Adrenal gland (tissue), 12 donors: Measurements from ENCODE around the gene HMGN5. TPM values are rescaled to one million over a fixed set of nuclear protein-coding genes. Genes with fewer than 3 reads are reported as not detected.

Experiments used
- DNase-seq, 7 donors: peaks; one replicate each; pipeline ENCODE4 v3.0.0-alpha.2; 2019 to 2020
- H3K27ac ChIP-seq, 5 donors: fragments of 200-600 bp; sonication (generic) in 4 of 5; 1 replicate in 3 of 5; 2 replicates in 2 of 5; pipeline versions ENCODE4 v1.5.1 to v1.8.0; 2016 to 2020; ENCODE audit warnings: mild to moderate bottlenecking in 1 of 5
- H3K27me3 ChIP-seq: fragments of 200-600 bp; 2 replicates; pipeline ENCODE4 v1.8.0; 2021
- H3K36me3 ChIP-seq, 2 donors: fragments of 200-600 bp; replicated peaks in 1 of 2; 1 replicate in 1 of 2; 2 replicates in 1 of 2; pipeline versions ENCODE4 v1.5.1 to v1.8.0; 2018 to 2022
- H3K4me1 ChIP-seq, 2 donors: fragments of 200-600 bp; replicated peaks in 1 of 2; 1 replicate in 1 of 2; 2 replicates in 1 of 2; pipeline versions ENCODE4 v1.5.1 to v1.8.0; 2018 to 2021
- H3K4me3 ChIP-seq, 4 donors: fragments of 200-600 bp; sonication (generic) in 3 of 4; one replicate each; pipeline ENCODE4 v1.5.1; 2016 to 2018
- H3K9me3 ChIP-seq, 3 donors: fragments of 200-600 bp; sonication (generic) in 1 of 3; replicated peaks in 1 of 3; 1 replicate in 2 of 3; 2 replicates in 1 of 3; pipeline versions ENCODE4 v1.5.1 to v1.8.0; 2016 to 2021
- POLR2A ChIP-seq, 2 donors: fragments of 450-650 bp; IDR thresholded peaks; one replicate each; pipeline ENCODE4 v1.6.1; 2017; ENCODE audit warnings: antibody characterized with exemption in 2 of 2, mild to moderate bottlenecking in 2 of 2, moderate library complexity in 1 of 2
- WGBS, 4 donors: extraction: QIAGEN DNeasy Blood & Tissue Kit in 2 of 4; methylation state at CpG; one replicate each; pipeline versions ENCODE4 v1.1.5 to v1.1.7; 2013 to 2017; 5-methylcytosine and 5-hydroxymethylcytosine counted together
- intact Hi-C, 2 donors: fragments of 100-400 bp; cut with DNase I; formaldehyde crosslinking; loops; one replicate each; pipeline versions ENCODE4 v1.14.1 to v1.15.0; 2022 to 2023
- polyA plus RNA-seq, 3 donors: library from polyadenylated mRNA; stranded (reverse); fragments of 200-250 nt in 2 of 3; fragments of 350-450 nt in 1 of 3; fragmentation: Illumina TruSeq in 1 of 3; extraction: RNeasy Lipid Tissue Mini Kit (QIAGEN cat#74804) in 1 of 3; gene quantifications; one replicate each; pipeline ENCODE4 v1.2.3, GENCODE V29; 2013 to 2014
- total RNA-seq, 9 donors: library from RNA; depleted of rRNA in 4 of 9; stranded (reverse); fragments of >200 nt in 4 of 9; fragments of 120-200 nt in 1 of 9; fragmentation: NEBNext Ultra II Directional in 1 of 9; extraction: Animal tissue kit (Norgen Biotek cat#: 25700) in 1 of 9; gene quantifications; one replicate each; pipeline versions ENCODE4 v1.1.0 to v1.2.4, GENCODE V29; 2013 to 2023
- TF ChIP-seq, protein P1 (sequence below), 6 experiments: fragments of 450-650 bp in 4 of 6; fragments of 200-600 bp in 2 of 6; sonication (generic) in 1 of 6; IDR thresholded peaks; 1 replicate in 5 of 6; 2 replicates in 1 of 6; pipeline versions ENCODE4 v1.5.1 to v1.8.0; 2016 to 2021; ENCODE audit warnings: antibody characterized with exemption in 6 of 6, mild to moderate bottlenecking in 2 of 6, moderate library complexity in 1 of 6
- donor health status: healthy with polysubstance abuse.
- donor health status: Bipolar disorder and iron deficiency.
- donor health status: DM: yes; HTN: yes; CAD: no.
- donor health status: DM: no; HTN: no; CAD: no.
- donor health status: DM: no; HTN: no; CAD: no.
- donor health status: DM: yes; HTN: yes; CAD: no.

Gene HMGN5
- total and polyA plus RNA-seq, 12 donors: 0.42 to 73.7 (median 7.2) TPM

- intact Hi-C loops: no loop called here
- DNase-seq: no peak
- Histone ChIP-seq H3K9me3 (no peaks in the 10 kb centered on the region), H3K27ac (no peak overlapping the region), H3K4me3 (no peak overlapping the region), H3K27me3 (no peaks in the 10 kb centered on the region), H3K4me1 (no peaks in the 10 kb centered on the region), H3K36me3 (no peaks in the 10 kb centered on the region)
- TF ChIP-seq, protein P1, sequence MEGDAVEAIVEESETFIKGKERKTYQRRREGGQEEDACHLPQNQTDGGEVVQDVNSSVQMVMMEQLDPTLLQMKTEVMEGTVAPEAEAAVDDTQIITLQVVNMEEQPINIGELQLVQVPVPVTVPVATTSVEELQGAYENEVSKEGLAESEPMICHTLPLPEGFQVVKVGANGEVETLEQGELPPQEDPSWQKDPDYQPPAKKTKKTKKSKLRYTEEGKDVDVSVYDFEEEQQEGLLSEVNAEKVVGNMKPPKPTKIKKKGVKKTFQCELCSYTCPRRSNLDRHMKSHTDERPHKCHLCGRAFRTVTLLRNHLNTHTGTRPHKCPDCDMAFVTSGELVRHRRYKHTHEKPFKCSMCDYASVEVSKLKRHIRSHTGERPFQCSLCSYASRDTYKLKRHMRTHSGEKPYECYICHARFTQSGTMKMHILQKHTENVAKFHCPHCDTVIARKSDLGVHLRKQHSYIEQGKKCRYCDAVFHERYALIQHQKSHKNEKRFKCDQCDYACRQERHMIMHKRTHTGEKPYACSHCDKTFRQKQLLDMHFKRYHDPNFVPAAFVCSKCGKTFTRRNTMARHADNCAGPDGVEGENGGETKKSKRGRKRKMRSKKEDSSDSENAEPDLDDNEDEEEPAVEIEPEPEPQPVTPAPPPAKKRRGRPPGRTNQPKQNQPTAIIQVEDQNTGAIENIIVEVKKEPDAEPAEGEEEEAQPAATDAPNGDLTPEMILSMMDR (IDR thresholded peaks at IDR 0.05): no peak
- no peak for TF ChIP-seq POLR2A (IDR thresholded peaks at IDR 0.05)
- WGBS, 4 donors: 70 to 96% (median 88%) methylated on average over 2 to 4 of the region's 4 CpGs
Observed at GRCh38 chrX:81238166-81238565, 36.5 kb upstream of the HMGN5 start.

- H3K36me3 ChIP-seq: no peaks in the 10 kb centered on the region
- no peaks in the 10 kb centered on the region for H3K4me1 ChIP-seq
- H3K4me3 ChIP-seq: no peak overlapping the region
- no peaks in the 10 kb centered on the region for H3K27me3 ChIP-seq
- no peaks in the 10 kb centered on the region for H3K9me3 ChIP-seq
- DNase-seq: no peak
- intact Hi-C loops: no loop called here
- 45 to 100% (median 67%) methylated on average over 1 of the region's 1 CpG; no CpG with 5 or more reads in 1 of the 4 donors for WGBS, 4 donors
- no peak overlapping the region for H3K27ac ChIP-seq
- TF ChIP-seq POLR2A (IDR thresholded peaks at IDR 0.05): no peak
- TF ChIP-seq, protein P1 (IDR thresholded peaks at IDR 0.05): no peak
Observed at GRCh38 chrX:81237516-81237915, 35.8 kb upstream of the HMGN5 start.

DNA sequence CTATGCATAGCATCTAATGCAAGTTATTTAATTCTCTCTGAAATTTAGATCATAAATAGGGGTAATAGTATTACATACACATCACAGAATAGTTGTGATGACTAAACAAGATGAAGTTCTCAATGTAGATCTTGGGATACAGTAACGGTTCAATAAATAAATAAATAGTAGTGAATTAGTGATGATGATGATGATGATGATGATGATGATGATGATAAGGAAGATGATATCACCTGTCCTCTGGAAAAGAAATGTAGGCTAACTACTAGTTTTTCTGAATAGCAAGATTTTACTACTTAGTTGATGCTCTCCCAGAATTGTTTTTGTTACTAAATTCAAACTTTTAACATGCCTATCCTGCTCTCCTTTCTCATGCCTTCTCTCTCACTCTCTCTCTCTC lies 30.5 kb upstream of the HMGN5 start:
- DNase-seq: no peak
- TF ChIP-seq POLR2A (IDR thresholded peaks at IDR 0.05): no peak
- TF ChIP-seq, protein P1 (IDR thresholded peaks at IDR 0.05): no peak
- WGBS, 4 donors: 85 to 98% (median 92%) methylated on average over 1 of the region's 1 CpG
- intact Hi-C loops: no loop called here
- no peak overlapping the region for H3K27ac ChIP-seq
- no peak overlapping the region for H3K4me3 ChIP-seq
- no peaks in the 10 kb centered on the region for H3K36me3 ChIP-seq
- H3K4me1 ChIP-seq: no peaks in the 10 kb centered on the region
- H3K9me3 ChIP-seq: no peaks in the 10 kb centered on the region
- no peaks in the 10 kb centered on the region for H3K27me3 ChIP-seq

GRCh38 chrX:81231476-81231875 lies 29.8 kb upstream of the HMGN5 start:
- WGBS, 4 donors: 54 to 78% (median 67%) methylated on average over 1 of the region's 1 CpG
- H3K27ac ChIP-seq: no peak overlapping the region
- H3K27me3 ChIP-seq: no peaks in the 10 kb centered on the region
- TF ChIP-seq, protein P1 (IDR thresholded peaks at IDR 0.05): no peak
- TF ChIP-seq POLR2A (IDR thresholded peaks at IDR 0.05): no peak
- H3K9me3 ChIP-seq: no peaks in the 10 kb centered on the region
- no peak for DNase-seq
- no peaks in the 10 kb centered on the region for H3K36me3 ChIP-seq
- no peaks in the 10 kb centered on the region for H3K4me1 ChIP-seq
- no peak overlapping the region for H3K4me3 ChIP-seq
- intact Hi-C loops: no loop called here
